Endothelial cell of umbilical vein (primary cell): ENCODE measurements around the gene MEPE.

ENCODE experiments used
- CTCF ChIP-seq, 2 donors: IDR thresholded peaks; 1 replicate in 1 of 2; 2 replicates in 1 of 2; pipeline ENCODE4 v1.5.1; 2011; ENCODE audit warnings: low read length in 2 of 2, mild to moderate bottlenecking in 2 of 2, moderate library complexity in 2 of 2, control low read depth in 1 of 2, inconsistent platforms in 1 of 2, low read depth in 1 of 2; ENCODE audit not compliant: insufficient read depth in 1 of 2; ENCODE audit errors: extremely low read depth in 1 of 2
- JUN ChIP-seq: IDR thresholded peaks from 2 replicates; pipeline ENCODE4 v1.6.1; 2011; ENCODE audit warnings: borderline replicate concordance, low read depth; ENCODE audit not compliant: insufficient read length, insufficient read depth
- POLR2A ChIP-seq: IDR thresholded peaks from 2 replicates; pipeline ENCODE4 v1.6.1; 2012; ENCODE audit warnings: low read depth, mild to moderate bottlenecking, control low read depth, low read length
- POLR2AphosphoS5 ChIP-seq: IDR thresholded peaks from 2 replicates; pipeline ENCODE4 v1.6.1; 2012; ENCODE audit warnings: low read depth, mild to moderate bottlenecking, control low read depth, low read length, moderate library complexity; ENCODE audit not compliant: insufficient read depth

GRCh38 chr4:87804871-87805270 lies 27.9 kb upstream of the MEPE start:
- TF ChIP-seq CTCF (IDR thresholded peaks at IDR 0.05; ENCODE audit: extremely low read depth in 1 of 2, insufficient read depth in 1 of 2, low read depth in 1 of 2, low read length in 2 of 2) (no peak), POLR2A (no peak), JUN (no peak), POLR2AphosphoS5 (no peak)
